ENCODE results near the gene TPH2. TPM values are rescaled to one million over a fixed set of nuclear protein-coding genes. Genes with fewer than 3 reads are reported as not detected.

The TPH2 gene
- total and polyA plus RNA-seq, 2 of the 13 experiments (the other 11 are each of a cell fraction or from before 2014, with no cell fraction given), result not detected

GRCh38 chr12:71941174-71941573 is 2.5 kb downstream of the TPH2 start:
- no peaks in the 10 kb centered on the region for H3K36me3 ChIP-seq (replicated peaks in 1 of 2; ENCODE audit: control insufficient read depth in 1 of 2, insufficient read depth in 2 of 2, low read length in 2 of 2)
- no peaks in the 10 kb centered on the region for H3K9me3 ChIP-seq (ENCODE audit: low read length)
- FAIRE-seq, result no peak
- CTCF ChIA-PET (ENCODE audit: low intra/inter-chr PET ratio, low total read pairs), result no interaction called here
- 10% methylated on average over 6 of the region's 6 CpGs for WGBS (ENCODE audit: low lambda C conversion rate)
- intact Hi-C loops (cut with micrococcal nuclease; ENCODE audit: unreplicated experiment), result no loop called here
- in situ Hi-C loops (cut with HindIII; ENCODE audit: extremely low pct_ligation_motif_present, low pct_unique_long_range_greater_than_20kb), result no loop called here
- H3K4me2 ChIP-seq (ENCODE audit: low read depth, low read length), result no peak overlapping the region
- H2AFZ ChIP-seq (ENCODE audit: low read length), result no peak overlapping the region
- H3K4me3 ChIP-seq (replicated peaks in 1 of 3; ENCODE audit: insufficient read depth in 1 of 3, low read depth in 2 of 3, low read length in 3 of 3), result no peak overlapping the region
- no peak for DNase-seq (ENCODE audit: low spot score)
- no peaks in the 10 kb centered on the region for H3K79me2 ChIP-seq (ENCODE audit: insufficient read depth, low read length)
- H3K9ac ChIP-seq (ENCODE audit: insufficient read depth, low read depth, low read length), result no peak overlapping the region
- H3K4me1 ChIP-seq (ENCODE audit: insufficient read depth, low read length), result no peaks in the 10 kb centered on the region
- H3K27me3 ChIP-seq (ENCODE audit: control insufficient read depth in 1 of 2, insufficient read depth in 2 of 2, low read length in 2 of 2), result peaks cover 0 to 4% of the 10 kb centered on the region in 2 experiments; a peak in 2 of 5 replicates
- POLR2A ChIA-PET, result no interaction called here
- no peak overlapping the region for H3K27ac ChIP-seq (ENCODE audit: extremely low read length, insufficient read depth, low read length)
- no peak for ATAC-seq
- BruUV-seq (replicated peaks), result no TSS peak
- H4K20me1 ChIP-seq (ENCODE audit: insufficient read depth, low read length), result no peaks in the 10 kb centered on the region
- no peak for TF ChIP-seq ZNF652 (CRISPR knock-in tag; IDR thresholded peaks at IDR 0.05; ENCODE audit: borderline replicate concordance, low read depth)
- no peak for TF ChIP-seq LBX2 (CRISPR knock-in tag; IDR thresholded peaks at IDR 0.05; ENCODE audit: borderline replicate concordance)
- TF ChIP-seq ZNF646 (CRISPR knock-in tag; IDR thresholded peaks at IDR 0.05), result no peak
- TF ChIP-seq SALL2 (CRISPR knock-in tag; IDR thresholded peaks at IDR 0.05), result no peak
- TF ChIP-seq ZNF598 (CRISPR knock-in tag; IDR thresholded peaks at IDR 0.05; ENCODE audit: borderline replicate concordance), result no peak
- TF ChIP-seq ZNF143 (CRISPR knock-in tag; IDR thresholded peaks at IDR 0.05), result no peak
- TF ChIP-seq E2F1 (CRISPR knock-in tag; IDR thresholded peaks at IDR 0.05), result no peak
- TF ChIP-seq ZMYM4 (CRISPR knock-in tag; IDR thresholded peaks at IDR 0.05), result no peak
- no peak for TF ChIP-seq PPARG (CRISPR knock-in tag; conservative IDR thresholded peaks at IDR 0.05)
- no peak for TF ChIP-seq NR2F1 (CRISPR knock-in tag; IDR thresholded peaks at IDR 0.05)
- no peak for TF ChIP-seq TARDBP (CRISPR knock-in tag; IDR thresholded peaks at IDR 0.05)
- TF ChIP-seq IKZF1 (IDR thresholded peaks at IDR 0.05), result no peak
- no peak for TF ChIP-seq CHD2 (IDR thresholded peaks at IDR 0.05; ENCODE audit: low read depth, low read length)
- no peak for TF ChIP-seq SRSF9 (IDR thresholded peaks at IDR 0.05; ENCODE audit: borderline replicate concordance, insufficient read depth, low read depth, low read length, poor library complexity, severe bottlenecking)

Data from HepG2 (cell line).